ENCODE measurements around the gene SNX1. TPM values are rescaled to one million over a fixed set of nuclear protein-coding genes. Genes with fewer than 3 reads are reported as not detected.

The SNX1 gene
- polyA plus RNA-seq, 2 donors = 43.6 to 58.9 TPM

- WGBS, 2 donors = 87 to 89% methylated on average over 6 of the region's 6 CpGs
- Histone ChIP-seq H3K4me3 (ENCODE audit: low read depth in 1 of 2, low read length in 2 of 2) (no peak overlapping the region), H3K4me1 (ENCODE audit: control insufficient read depth in 2 of 2, insufficient read depth in 2 of 2, low read length in 1 of 2) (no peaks in the 10 kb centered on the region), H3K27me3 (ENCODE audit: control insufficient read depth in 1 of 2, insufficient read depth in 2 of 2, low read length in 2 of 2) (no peaks in the 10 kb centered on the region), H3K27ac (ENCODE audit: low read depth in 2 of 2, low read length in 1 of 2) (no peak overlapping the region), H3K36me3 (ENCODE audit: control insufficient read depth in 2 of 2, insufficient read depth in 2 of 2, low read length in 1 of 2) (peaks cover 19 to 21% of the 10 kb centered on the region in 2 donors), H3K9me3 (ENCODE audit: control insufficient read depth in 2 of 2, insufficient read depth in 1 of 2, low read depth in 1 of 2, low read length in 1 of 2) (no peaks in the 10 kb centered on the region)
Measured at GRCh38 chr15:64143276-64143675, 47.5 kb downstream of the SNX1 start.

GRCh38 chr15:64144192-64144564, 48.4 kb downstream of the SNX1 start:
- H3K27ac ChIP-seq (ENCODE audit: low read depth in 2 of 2, low read length in 1 of 2) = no peak overlapping the region
- 81 to 90% methylated on average over 8 of the region's 8 CpGs for WGBS, 2 donors
- no peak overlapping the region for H3K4me3 ChIP-seq (ENCODE audit: low read depth in 1 of 2, low read length in 2 of 2)
- H3K9me3 ChIP-seq (ENCODE audit: control insufficient read depth in 2 of 2, insufficient read depth in 1 of 2, low read depth in 1 of 2, low read length in 1 of 2) = no peaks in the 10 kb centered on the region
- no peaks in the 10 kb centered on the region for H3K4me1 ChIP-seq (ENCODE audit: control insufficient read depth in 2 of 2, insufficient read depth in 2 of 2, low read length in 1 of 2)
- peaks cover 16% of the 10 kb centered on the region in 2 donors for H3K36me3 ChIP-seq (ENCODE audit: control insufficient read depth in 2 of 2, insufficient read depth in 2 of 2, low read length in 1 of 2)
- H3K27me3 ChIP-seq (ENCODE audit: control insufficient read depth in 1 of 2, insufficient read depth in 2 of 2, low read length in 2 of 2) = no peaks in the 10 kb centered on the region

- Histone ChIP-seq H3K36me3 (ENCODE audit: control insufficient read depth in 2 of 2, insufficient read depth in 2 of 2, low read length in 1 of 2) (peaks cover 16% of the 10 kb centered on the region in 2 donors), H3K4me3 (ENCODE audit: low read depth in 1 of 2, low read length in 2 of 2) (no peak overlapping the region), H3K4me1 (ENCODE audit: control insufficient read depth in 2 of 2, insufficient read depth in 2 of 2, low read length in 1 of 2) (no peaks in the 10 kb centered on the region), H3K9me3 (ENCODE audit: control insufficient read depth in 2 of 2, insufficient read depth in 1 of 2, low read depth in 1 of 2, low read length in 1 of 2) (no peaks in the 10 kb centered on the region), H3K27me3 (ENCODE audit: control insufficient read depth in 1 of 2, insufficient read depth in 2 of 2, low read length in 2 of 2) (no peaks in the 10 kb centered on the region), H3K27ac (ENCODE audit: low read depth in 2 of 2, low read length in 1 of 2) (no peak overlapping the region)
- 84 to 87% methylated on average over 14 of the region's 14 CpGs for WGBS, 2 donors
Measured at GRCh38 chr15:64144565-64145281, 48.9 kb downstream of the SNX1 start.

GRCh38 chr15:64146041-64146440, 50.3 kb downstream of the SNX1 start:
- H3K27ac ChIP-seq (ENCODE audit: low read depth in 2 of 2, low read length in 1 of 2) = no peak overlapping the region
- no peaks in the 10 kb centered on the region for H3K27me3 ChIP-seq (ENCODE audit: control insufficient read depth in 1 of 2, insufficient read depth in 2 of 2, low read length in 2 of 2)
- 78 to 80% methylated on average over 6 of the region's 6 CpGs for WGBS, 2 donors
- H3K4me3 ChIP-seq (ENCODE audit: low read depth in 1 of 2, low read length in 2 of 2) = no peak overlapping the region
- peaks cover 15 to 16% of the 10 kb centered on the region in 2 donors for H3K36me3 ChIP-seq (ENCODE audit: control insufficient read depth in 2 of 2, insufficient read depth in 2 of 2, low read length in 1 of 2)
- no peaks in the 10 kb centered on the region for H3K4me1 ChIP-seq (ENCODE audit: control insufficient read depth in 2 of 2, insufficient read depth in 2 of 2, low read length in 1 of 2)
- no peaks in the 10 kb centered on the region for H3K9me3 ChIP-seq (ENCODE audit: control insufficient read depth in 2 of 2, insufficient read depth in 1 of 2, low read depth in 1 of 2, low read length in 1 of 2)

- peaks cover 11% of the 10 kb centered on the region in 2 donors for H3K36me3 ChIP-seq (ENCODE audit: control insufficient read depth in 2 of 2, insufficient read depth in 2 of 2, low read length in 1 of 2)
- no peaks in the 10 kb centered on the region for H3K9me3 ChIP-seq (ENCODE audit: control insufficient read depth in 2 of 2, insufficient read depth in 1 of 2, low read depth in 1 of 2, low read length in 1 of 2)
- no peaks in the 10 kb centered on the region for H3K27me3 ChIP-seq (ENCODE audit: control insufficient read depth in 1 of 2, insufficient read depth in 2 of 2, low read length in 2 of 2)
- H3K4me3 ChIP-seq (ENCODE audit: low read depth in 1 of 2, low read length in 2 of 2) = no peak overlapping the region
- H3K27ac ChIP-seq (ENCODE audit: low read depth in 2 of 2, low read length in 1 of 2) = no peak overlapping the region
- no peaks in the 10 kb centered on the region for H3K4me1 ChIP-seq (ENCODE audit: control insufficient read depth in 2 of 2, insufficient read depth in 2 of 2, low read length in 1 of 2)
- 82 to 92% methylated on average over 3 of the region's 3 CpGs for WGBS, 2 donors
Measured at GRCh38 chr15:64146520-64146884, 50.7 kb downstream of the SNX1 start.

- 78 to 80% methylated on average over 26 of the region's 26 CpGs for WGBS, 2 donors
- H3K27me3 ChIP-seq (ENCODE audit: control insufficient read depth in 1 of 2, insufficient read depth in 2 of 2, low read length in 2 of 2) = peaks cover 0 to 2% of the 10 kb centered on the region in 2 donors
- no peak overlapping the region for H3K4me3 ChIP-seq (ENCODE audit: low read depth in 1 of 2, low read length in 2 of 2)
- no peak overlapping the region for H3K27ac ChIP-seq (ENCODE audit: low read depth in 2 of 2, low read length in 1 of 2)
- peaks cover 0 to 5% of the 10 kb centered on the region in 2 donors for H3K4me1 ChIP-seq (ENCODE audit: control insufficient read depth in 2 of 2, insufficient read depth in 2 of 2, low read length in 1 of 2)
- peaks cover 7 to 8% of the 10 kb centered on the region in 2 donors for H3K36me3 ChIP-seq (ENCODE audit: control insufficient read depth in 2 of 2, insufficient read depth in 2 of 2, low read length in 1 of 2)
- H3K9me3 ChIP-seq (ENCODE audit: control insufficient read depth in 2 of 2, insufficient read depth in 1 of 2, low read depth in 1 of 2, low read length in 1 of 2) = no peaks in the 10 kb centered on the region
Measured at GRCh38 chr15:64146885-64147681, 51.3 kb downstream of the SNX1 start.

- Histone ChIP-seq H3K27me3 (ENCODE audit: control insufficient read depth in 1 of 2, insufficient read depth in 2 of 2, low read length in 2 of 2) (peaks cover 0 to 2% of the 10 kb centered on the region in 2 donors), H3K4me3 (ENCODE audit: low read depth in 1 of 2, low read length in 2 of 2) (no peak overlapping the region), H3K36me3 (ENCODE audit: control insufficient read depth in 2 of 2, insufficient read depth in 2 of 2, low read length in 1 of 2) (peaks cover 3 to 7% of the 10 kb centered on the region in 2 donors), H3K9me3 (ENCODE audit: control insufficient read depth in 2 of 2, insufficient read depth in 1 of 2, low read depth in 1 of 2, low read length in 1 of 2) (no peaks in the 10 kb centered on the region), H3K27ac (ENCODE audit: low read depth in 2 of 2, low read length in 1 of 2) (no peak overlapping the region), H3K4me1 (ENCODE audit: control insufficient read depth in 2 of 2, insufficient read depth in 2 of 2, low read length in 1 of 2) (peaks cover 0 to 8% of the 10 kb centered on the region in 2 donors)
- WGBS, 2 donors = 81% methylated on average over 7 of the region's 7 CpGs
Measured at GRCh38 chr15:64148168-64148567, 52.4 kb downstream of the SNX1 start.

- 68 to 75% methylated on average over 3 of the region's 3 CpGs for WGBS, 2 donors
- Histone ChIP-seq H3K36me3 (ENCODE audit: control insufficient read depth in 2 of 2, insufficient read depth in 2 of 2, low read length in 1 of 2) (peaks cover 0 to 7% of the 10 kb centered on the region in 2 donors), H3K27me3 (ENCODE audit: control insufficient read depth in 1 of 2, insufficient read depth in 2 of 2, low read length in 2 of 2) (peaks cover 0 to 2% of the 10 kb centered on the region in 2 donors), H3K9me3 (ENCODE audit: control insufficient read depth in 2 of 2, insufficient read depth in 1 of 2, low read depth in 1 of 2, low read length in 1 of 2) (no peaks in the 10 kb centered on the region), H3K4me1 (ENCODE audit: control insufficient read depth in 2 of 2, insufficient read depth in 2 of 2, low read length in 1 of 2) (peaks cover 0 to 8% of the 10 kb centered on the region in 2 donors), H3K27ac (ENCODE audit: low read depth in 2 of 2, low read length in 1 of 2) (no peak overlapping the region), H3K4me3 (ENCODE audit: low read depth in 1 of 2, low read length in 2 of 2) (no peak overlapping the region)
Measured at GRCh38 chr15:64148581-64148980, 52.8 kb downstream of the SNX1 start.

- H3K27me3 ChIP-seq (ENCODE audit: control insufficient read depth in 1 of 2, insufficient read depth in 2 of 2, low read length in 2 of 2) = peaks cover 0 to 2% of the 10 kb centered on the region in 2 donors
- peaks cover 0 to 8% of the 10 kb centered on the region in 2 donors for H3K4me1 ChIP-seq (ENCODE audit: control insufficient read depth in 2 of 2, insufficient read depth in 2 of 2, low read length in 1 of 2)
- H3K4me3 ChIP-seq (ENCODE audit: low read depth in 1 of 2, low read length in 2 of 2) = no peak overlapping the region
- peaks cover 4% of the 10 kb centered on the region in 2 donors for H3K36me3 ChIP-seq (ENCODE audit: control insufficient read depth in 2 of 2, insufficient read depth in 2 of 2, low read length in 1 of 2)
- no peak overlapping the region for H3K27ac ChIP-seq (ENCODE audit: low read depth in 2 of 2, low read length in 1 of 2)
- H3K9me3 ChIP-seq (ENCODE audit: control insufficient read depth in 2 of 2, insufficient read depth in 1 of 2, low read depth in 1 of 2, low read length in 1 of 2) = no peaks in the 10 kb centered on the region
Measured at GRCh38 chr15:64149424-64149823, 53.6 kb downstream of the SNX1 start.

Measured in esophagus (tissue), 2 donors.